Stimulated activated CD8-positive, alpha-beta memory T cell treated with anti-CD3 and anti-CD28 coated beads, Interleukin-2, amount 100 ng/mL, for 48 hours (primary cell): Measurements from ENCODE around the gene CAGE1.
"Not testable (repeated sequence)": the region's sequence is repeated elsewhere in the genome, so short reads cannot be mapped to it uniquely, and the experiment has no call there.

Experiments
- DNase-seq, 2 donors: peaks; one replicate each; pipeline ENCODE4 v3.0.0-alpha.2; 2020; ENCODE audit warnings: low read depth in 2 of 2

Gene CAGE1

GRCh38 chr6:7409740-7410139 lies 20.2 kb upstream of the CAGE1 start:
- DNase-seq, result no peak

GRCh38 chr6:7406743-7407142 lies 17.2 kb upstream of the CAGE1 start:
- no peak for DNase-seq

- no peak for DNase-seq
These were observed 15.0 kb upstream of the CAGE1 start for GRCh38 chr6:7404546-7404945.

- DNase-seq, result no peak
These were observed 13.2 kb upstream of the CAGE1 start for GRCh38 chr6:7402716-7403115.

- no peak for DNase-seq
These were observed 11.5 kb upstream of the CAGE1 start for GRCh38 chr6:7401075-7401474.

- DNase-seq, result no peak
These were observed 2.9 kb upstream of the CAGE1 start for GRCh38 chr6:7392402-7392801.

GRCh38 chr6:7391151-7391550 lies 1.6 kb upstream of the CAGE1 start:
- no peak for DNase-seq

- DNase-seq, result no peak
These were observed 810 bp upstream of the CAGE1 start for GRCh38 chr6:7390226-7390878.

- no peak for DNase-seq
These were observed 436 bp downstream of the CAGE1 start for GRCh38 chr6:7389162-7389450.

GRCh38 chr6:7381092-7381491 lies 8.4 kb downstream of the CAGE1 start:
- no peak for DNase-seq

- DNase-seq, result no peak
These were observed 10.8 kb downstream of the CAGE1 start for GRCh38 chr6:7378740-7379139.

GRCh38 chr6:7377961-7378360 lies 11.6 kb downstream of the CAGE1 start:
- no peak for DNase-seq

GRCh38 chr6:7373739-7374138 lies 15.8 kb downstream of the CAGE1 start:
- DNase-seq, result no peak

GRCh38 chr6:7367408-7367807 lies 22.1 kb downstream of the CAGE1 start:
- no peak for DNase-seq

GRCh38 chr6:7351916-7352315 lies 37.6 kb downstream of the CAGE1 start:
- not testable (repeated sequence) for DNase-seq

GRCh38 chr6:7350591-7350990 lies 39.0 kb downstream of the CAGE1 start:
- not testable (repeated sequence) for DNase-seq

GRCh38 chr6:7347551-7347997 lies 42.0 kb downstream of the CAGE1 start:
- not testable (repeated sequence) for DNase-seq

- not testable (repeated sequence) for DNase-seq
These were observed 44.6 kb downstream of the CAGE1 start for GRCh38 chr6:7344773-7345450.

GRCh38 chr6:7343546-7344475 lies 45.7 kb downstream of the CAGE1 start:
- no peak for DNase-seq

- no peak for DNase-seq
These were observed 47.4 kb downstream of the CAGE1 start for GRCh38 chr6:7341989-7342742.

- DNase-seq, result no peak
These were observed 48.3 kb downstream of the CAGE1 start for GRCh38 chr6:7341271-7341670.
